GM21447 (cell line): Measurements from ENCODE around the gene ZSCAN12.
"Not testable (repeated sequence)": the region's sequence is repeated elsewhere in the genome, so short reads cannot be mapped to it uniquely, and the experiment has no call there.

Experiments
- ATAC-seq: cut with Tn5 transposase; IDR thresholded peaks from one replicate; pipeline ENCODE4 v1.9.1; 2021; ENCODE audit not compliant: unreplicated experiment

ZSCAN12 gene

GRCh38 chr6:28399350-28400121 lies at the start of gene ZSCAN12:
Gene ZSCAN12, minus strand, starts transcription at chr6:28399747. Its CDS starts 1,342 bp downstream, at chr6:28398405.
- peak; percentile 80 for ATAC-seq

- ATAC-seq: no peak
Measured at GRCh38 chr6:28449056-28449455, 49.5 kb upstream of the ZSCAN12 start.

GRCh38 chr6:28447512-28447906 lies 48.0 kb upstream of the ZSCAN12 start:
- not testable (repeated sequence) for ATAC-seq

GRCh38 chr6:28446818-28447511 lies 47.4 kb upstream of the ZSCAN12 start:
- no peak for ATAC-seq

- not testable (repeated sequence) for ATAC-seq
Measured at GRCh38 chr6:28444759-28445158, 45.2 kb upstream of the ZSCAN12 start.

- no peak for ATAC-seq
Measured at GRCh38 chr6:28443112-28443773, 43.7 kb upstream of the ZSCAN12 start, which contains the start of gene ZSCAN23. Gene ZSCAN23, minus strand, starts transcription at chr6:28443491. Its CDS starts 7,225 bp downstream, at chr6:28436266.

GRCh38 chr6:28442586-28442985 lies 43.0 kb upstream of the ZSCAN12 start:
- no peak for ATAC-seq

- no peak for ATAC-seq
Measured at GRCh38 chr6:28436404-28436803, 36.9 kb upstream of the ZSCAN12 start.

- no peak for ATAC-seq
Measured at GRCh38 chr6:28433119-28433518, 33.6 kb upstream of the ZSCAN12 start.

GRCh38 chr6:28429781-28430180 lies 30.2 kb upstream of the ZSCAN12 start:
- no peak for ATAC-seq

- ATAC-seq: no peak
Measured at GRCh38 chr6:28425944-28426541, 26.5 kb upstream of the ZSCAN12 start.

GRCh38 chr6:28424163-28424562 lies 24.6 kb upstream of the ZSCAN12 start:
- no peak for ATAC-seq

- ATAC-seq: no peak
Measured at GRCh38 chr6:28423546-28423945, 24.0 kb upstream of the ZSCAN12 start.

- ATAC-seq: no peak
Measured at GRCh38 chr6:28413681-28414080, 14.1 kb upstream of the ZSCAN12 start.

GRCh38 chr6:28410767-28411166 lies 11.2 kb upstream of the ZSCAN12 start:
- no peak for ATAC-seq

GRCh38 chr6:28408076-28408802 lies 8.7 kb upstream of the ZSCAN12 start:
- ATAC-seq: no peak

GRCh38 chr6:28407401-28407800 lies 7.9 kb upstream of the ZSCAN12 start:
- ATAC-seq: no peak

- not testable (repeated sequence) for ATAC-seq
Measured at GRCh38 chr6:28403923-28404322, 4.4 kb upstream of the ZSCAN12 start.

- no peak for ATAC-seq
Measured at GRCh38 chr6:28402197-28402596, 2.6 kb upstream of the ZSCAN12 start.

- no peak for ATAC-seq
Measured at GRCh38 chr6:28401172-28401571, 1.6 kb upstream of the ZSCAN12 start.

GRCh38 chr6:28400122-28400451 lies 540 bp upstream of the ZSCAN12 start:
- ATAC-seq: no peak
